ENCODE results near the gene SGO1.
"Not testable (repeated sequence)": the region's sequence is repeated elsewhere in the genome, so short reads cannot be mapped to it uniquely, and the experiment has no call there.

SGO1 gene

DNA sequence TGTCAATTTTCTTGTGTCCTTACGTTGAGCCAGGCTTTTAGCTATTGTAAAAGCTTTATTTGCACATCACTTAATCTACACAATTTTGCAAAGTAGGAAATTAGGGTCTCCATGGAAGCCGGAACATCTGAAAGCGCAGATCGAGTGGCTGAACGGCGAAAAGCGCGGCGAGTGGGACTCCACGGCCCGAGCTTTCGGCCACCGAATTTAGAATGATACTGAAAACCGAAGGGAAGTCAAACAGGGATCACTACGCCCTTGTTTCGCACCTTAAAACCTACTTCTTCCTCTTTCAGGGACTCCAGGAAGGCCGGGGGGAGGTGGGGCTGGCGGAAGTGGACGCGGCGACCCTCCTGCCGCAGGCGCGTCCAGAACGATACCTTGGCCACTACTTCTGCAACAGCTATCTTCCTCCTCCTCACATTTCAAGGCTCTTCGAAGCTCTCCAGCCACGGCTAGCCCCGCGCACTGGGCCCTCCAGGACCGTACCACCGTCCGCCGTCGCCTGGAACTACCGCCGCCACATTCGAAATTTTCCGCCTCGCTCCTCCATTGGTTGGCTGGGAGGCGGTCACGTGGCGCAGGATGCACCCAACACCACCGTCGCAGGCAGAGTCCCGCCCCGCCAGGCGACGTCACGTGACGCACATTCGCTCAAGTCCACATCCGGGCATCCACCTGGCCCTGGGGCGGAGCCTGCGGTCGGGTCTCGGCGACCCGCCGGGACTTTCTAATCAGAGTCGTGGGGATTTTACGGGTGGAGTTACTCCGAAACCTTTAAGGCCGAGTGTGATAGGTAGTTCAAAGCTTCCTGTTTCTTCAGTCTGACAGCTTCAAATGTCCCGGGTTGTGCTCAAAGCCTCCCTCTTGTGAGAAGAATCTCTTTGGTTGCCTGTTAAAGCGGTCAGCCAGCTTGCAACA, at the start of gene SGO1:
Gene SGO1 (minus strand): TSS at position 528 of the 921 bp plus-strand sequence. CDS start 2,179 bp downstream, outside the sequence.
- peak; percentile 99 for DNase-seq

DNA sequence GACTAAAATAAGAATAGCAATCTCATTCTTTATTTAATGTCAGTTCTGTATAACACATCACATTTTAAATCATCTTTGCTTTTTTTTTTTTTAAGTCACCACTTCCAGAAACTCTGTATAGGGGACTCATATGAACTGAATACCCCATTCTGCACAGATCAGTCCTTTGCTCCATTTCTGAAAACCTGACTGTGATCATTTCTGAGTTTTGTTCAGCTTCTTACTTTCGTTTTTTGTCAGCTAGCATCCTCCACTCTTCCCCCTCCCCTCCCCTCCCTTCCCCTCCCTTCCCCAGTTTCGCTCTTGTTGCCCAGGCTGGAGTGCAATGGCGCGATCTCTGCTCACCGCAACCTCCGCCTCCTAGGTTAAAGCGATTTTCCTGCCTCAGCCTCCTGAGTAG, 49.8 kb upstream of the SGO1 start:
- DNase-seq, result no peak

DNA sequence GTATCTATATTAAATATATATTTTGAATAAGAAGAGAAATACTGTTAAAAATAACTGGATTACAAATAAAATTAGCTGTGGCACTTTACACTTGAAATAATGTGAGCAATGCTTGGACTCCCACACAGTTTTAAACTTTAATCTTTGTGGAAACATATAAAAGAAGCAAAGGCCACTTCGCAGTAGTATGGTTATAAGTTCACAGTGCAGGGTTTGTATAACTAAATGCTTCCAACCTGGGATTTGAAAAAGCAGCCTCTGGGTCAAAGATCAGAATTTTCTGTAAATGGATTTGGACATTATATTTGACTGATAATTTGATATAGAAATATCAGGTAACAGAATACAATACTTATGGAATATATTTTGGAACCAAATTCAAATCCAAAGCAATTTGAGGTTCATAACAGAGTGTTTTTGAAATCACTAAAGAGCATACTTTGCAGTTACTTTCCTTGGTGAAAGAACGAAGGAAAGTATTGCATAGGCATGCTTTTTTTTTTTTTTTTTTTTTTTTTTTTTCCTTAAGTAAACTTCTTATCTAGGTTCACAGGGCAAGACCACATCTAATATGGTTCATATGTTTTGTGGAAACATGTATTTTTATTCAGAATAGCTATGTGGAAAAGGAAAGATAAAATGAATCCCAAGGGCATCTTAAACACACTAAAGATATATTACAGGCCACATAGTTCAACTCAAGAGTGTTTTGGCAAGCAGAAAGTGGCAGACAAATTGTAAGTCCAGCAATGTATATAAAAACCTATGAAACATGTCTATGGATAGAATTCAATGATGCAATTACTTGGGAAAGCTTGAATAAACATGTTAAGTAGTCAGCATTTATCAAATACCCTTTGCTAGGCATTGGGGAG, 47.1 kb upstream of the SGO1 start:
- DNase-seq, result no peak

DNA sequence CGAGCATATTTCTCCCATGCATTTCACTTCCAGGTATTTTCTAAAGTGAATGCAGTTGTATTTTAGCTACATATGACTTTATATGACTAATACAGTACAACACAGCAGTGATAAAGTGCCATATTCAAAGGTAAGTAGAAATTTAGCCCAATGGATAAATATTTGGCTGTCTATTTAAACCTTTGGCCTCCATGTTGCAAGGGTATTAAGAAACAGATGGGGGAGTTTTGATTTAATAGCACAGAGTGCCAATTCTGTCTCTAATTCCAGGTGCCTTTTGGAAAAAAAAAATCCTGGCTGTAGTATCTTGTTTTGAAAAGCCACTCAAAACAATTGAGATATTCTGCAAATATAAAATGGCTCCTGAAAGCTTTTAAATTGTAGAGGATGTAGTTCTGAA, 44.9 kb upstream of the SGO1 start:
- DNase-seq, result no peak

DNA sequence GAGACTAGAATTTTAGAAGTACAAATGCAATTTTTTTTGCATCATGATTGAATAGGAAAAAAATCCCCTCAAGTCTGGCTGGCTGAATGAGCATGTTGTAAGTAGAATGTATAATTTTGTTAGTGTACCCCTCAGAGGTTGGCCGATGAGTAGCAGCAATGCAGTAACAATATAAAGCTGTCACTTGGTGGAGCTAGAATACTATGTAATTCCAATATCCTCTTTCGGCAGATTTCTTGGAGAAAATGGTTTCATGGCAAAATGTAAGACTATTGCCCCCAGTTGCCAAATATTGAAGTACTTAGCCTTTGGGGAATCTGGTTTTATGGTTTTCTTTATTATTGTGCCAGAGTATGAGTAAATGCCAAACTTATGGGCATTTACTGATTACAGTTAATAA, 39.8 kb upstream of the SGO1 start:
- peak; percentile 20 for DNase-seq

DNA sequence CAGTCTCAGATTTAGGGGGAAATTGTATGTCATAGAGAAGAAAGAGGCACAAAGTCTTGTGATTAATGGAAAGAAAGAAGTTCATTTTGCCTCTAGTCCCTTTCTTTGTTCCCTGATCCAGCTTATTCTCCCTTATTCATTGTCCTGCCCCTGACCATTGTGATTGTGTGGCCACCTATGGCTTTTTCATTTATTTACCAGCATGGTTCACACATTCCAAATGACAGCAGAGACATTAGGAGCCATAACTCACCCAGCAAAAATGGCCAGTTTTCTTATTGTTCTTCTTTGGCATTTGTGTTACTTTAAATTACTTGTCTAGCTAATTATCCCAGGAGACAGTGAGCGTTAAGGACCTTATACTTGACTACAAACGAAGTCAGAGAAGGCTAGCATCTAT, 36.3 kb upstream of the SGO1 start:
- DNase-seq, result no peak

DNA sequence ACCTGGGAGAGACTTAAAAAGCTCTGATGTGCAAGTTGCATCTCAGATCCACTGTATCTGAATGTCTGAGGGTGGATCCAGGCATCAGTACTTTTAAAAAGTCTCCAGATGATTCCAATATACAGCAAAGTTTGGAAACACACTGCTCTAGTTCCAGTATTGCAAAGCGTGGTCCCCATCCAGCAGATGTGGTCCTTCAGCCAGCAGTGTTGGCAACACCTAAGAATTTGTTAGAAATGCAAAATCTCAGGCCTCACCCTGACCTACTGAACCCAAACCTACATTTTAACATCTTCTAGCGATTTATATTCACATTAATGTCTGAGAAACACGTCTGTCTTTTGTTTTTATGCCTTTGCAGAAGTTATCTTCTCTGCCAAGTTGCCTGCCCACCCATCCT, 32.2 kb upstream of the SGO1 start:
- no peak for DNase-seq

DNA sequence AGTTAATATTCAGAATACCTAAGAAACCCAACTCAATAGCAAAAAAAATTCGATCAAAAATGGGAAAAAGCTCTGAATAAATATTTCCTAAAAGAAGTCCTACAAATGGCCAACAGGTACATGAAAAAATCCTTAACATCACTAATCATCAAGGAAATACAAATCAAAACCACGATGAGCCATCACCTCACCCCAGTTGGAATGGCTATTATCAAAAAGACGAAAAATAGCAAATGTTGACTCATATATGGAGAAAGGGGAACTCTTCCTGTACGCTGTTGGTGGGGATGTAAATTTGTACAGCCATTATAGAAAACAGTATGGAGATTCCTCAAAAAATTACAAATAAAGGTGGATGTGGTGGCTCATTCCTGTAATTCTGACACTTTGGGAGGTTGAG, 29.6 kb upstream of the SGO1 start:
- DNase-seq, result no peak

DNA sequence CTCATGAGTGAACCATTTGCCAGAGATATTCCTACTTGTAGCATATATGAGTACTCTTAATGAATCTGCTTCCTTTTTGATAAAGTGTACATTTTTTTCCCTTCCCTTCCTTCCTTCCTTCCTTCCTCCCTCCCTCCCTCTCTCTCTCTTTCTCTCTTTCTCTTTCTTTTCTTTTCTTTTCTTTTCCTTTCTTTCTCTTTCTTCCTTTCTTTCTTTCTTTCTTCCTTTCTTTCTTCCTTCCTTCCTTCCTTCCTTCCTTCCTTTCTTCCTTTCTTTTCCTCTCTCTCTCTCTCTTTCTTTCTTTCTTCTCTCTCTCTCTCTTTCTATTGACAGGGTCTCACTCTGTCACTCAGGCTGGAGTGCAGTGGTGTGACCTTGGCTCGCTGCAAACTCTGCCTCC, 27.5 kb upstream of the SGO1 start:
- not testable (repeated sequence) for DNase-seq

DNA sequence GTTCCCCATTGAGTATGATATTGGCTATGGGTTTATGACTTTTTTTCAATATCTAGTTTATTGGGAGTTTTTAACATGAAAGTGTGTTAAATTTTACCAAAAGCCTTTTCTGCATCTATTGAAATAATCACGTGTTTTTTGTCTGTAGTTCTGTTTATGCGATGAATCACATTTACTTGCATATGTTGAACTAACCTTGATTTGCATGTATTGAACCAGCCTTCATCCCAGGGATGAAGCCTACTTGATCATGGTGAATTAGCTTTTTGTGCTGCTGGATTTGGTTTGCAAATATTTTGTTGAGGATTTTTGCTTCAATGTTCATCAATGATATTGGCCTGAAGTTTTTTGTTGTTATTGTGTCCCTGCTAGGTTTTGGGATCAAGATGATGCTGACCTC, 21.9 kb upstream of the SGO1 start:
- DNase-seq, result not testable (repeated sequence)

DNA sequence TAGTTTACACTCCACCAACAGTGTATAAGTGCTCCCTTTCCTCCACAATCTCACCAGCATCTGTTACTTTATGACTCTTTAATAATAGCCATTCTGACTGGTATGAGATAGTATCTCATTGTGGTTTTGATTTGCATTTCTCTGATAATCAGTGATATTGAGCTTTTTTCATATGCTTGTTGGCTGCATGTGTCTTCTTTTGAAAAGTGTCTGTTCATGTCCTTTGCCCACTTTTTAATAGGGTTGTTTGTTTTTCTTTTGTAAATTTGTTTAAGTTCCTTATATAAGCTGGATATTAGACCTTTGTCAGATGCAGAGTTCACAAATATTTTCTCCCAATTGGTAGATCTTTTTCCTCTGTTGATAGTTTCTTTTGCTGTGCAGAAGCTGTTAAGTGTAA, 19.9 kb upstream of the SGO1 start:
- DNase-seq, result not testable (repeated sequence)

DNA sequence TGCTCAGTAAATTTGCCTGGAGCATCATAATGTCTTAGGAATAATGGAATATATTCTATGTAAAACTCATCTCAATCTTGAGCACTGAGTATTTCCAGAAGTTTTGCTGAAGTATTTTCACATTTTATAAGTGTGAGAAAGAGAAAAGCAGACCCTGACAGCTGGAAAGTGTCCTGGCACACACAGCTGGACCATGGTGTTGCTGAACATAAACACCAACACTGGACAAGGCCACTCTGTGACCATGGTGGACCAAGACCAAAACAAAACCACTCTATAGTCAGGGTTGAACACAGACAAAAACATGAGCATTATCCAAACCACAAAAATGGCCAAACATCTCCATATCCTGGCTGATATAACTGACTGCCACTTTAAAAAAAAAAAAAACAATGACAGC, 15.1 kb upstream of the SGO1 start:
- DNase-seq, result no peak

DNA sequence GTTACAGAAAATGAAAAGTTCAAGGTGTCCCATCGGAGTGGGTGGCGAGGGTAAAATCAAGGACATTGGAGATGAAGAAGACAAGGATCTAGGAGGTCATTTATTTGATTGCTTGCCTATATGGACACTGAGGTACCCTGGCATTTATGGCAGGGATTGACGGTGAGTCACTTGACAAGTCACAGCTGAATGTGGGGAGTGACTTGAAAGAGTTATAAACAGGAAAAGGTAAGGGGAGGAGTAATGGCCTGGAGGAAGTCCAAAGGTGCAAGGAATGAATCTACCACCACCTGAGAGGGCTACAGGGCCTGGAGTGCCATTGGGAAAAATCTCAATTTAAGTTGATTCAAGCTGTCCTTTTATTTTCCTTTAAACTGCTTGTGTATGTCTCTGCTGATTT, 11.8 kb upstream of the SGO1 start:
- DNase-seq, result no peak

DNA sequence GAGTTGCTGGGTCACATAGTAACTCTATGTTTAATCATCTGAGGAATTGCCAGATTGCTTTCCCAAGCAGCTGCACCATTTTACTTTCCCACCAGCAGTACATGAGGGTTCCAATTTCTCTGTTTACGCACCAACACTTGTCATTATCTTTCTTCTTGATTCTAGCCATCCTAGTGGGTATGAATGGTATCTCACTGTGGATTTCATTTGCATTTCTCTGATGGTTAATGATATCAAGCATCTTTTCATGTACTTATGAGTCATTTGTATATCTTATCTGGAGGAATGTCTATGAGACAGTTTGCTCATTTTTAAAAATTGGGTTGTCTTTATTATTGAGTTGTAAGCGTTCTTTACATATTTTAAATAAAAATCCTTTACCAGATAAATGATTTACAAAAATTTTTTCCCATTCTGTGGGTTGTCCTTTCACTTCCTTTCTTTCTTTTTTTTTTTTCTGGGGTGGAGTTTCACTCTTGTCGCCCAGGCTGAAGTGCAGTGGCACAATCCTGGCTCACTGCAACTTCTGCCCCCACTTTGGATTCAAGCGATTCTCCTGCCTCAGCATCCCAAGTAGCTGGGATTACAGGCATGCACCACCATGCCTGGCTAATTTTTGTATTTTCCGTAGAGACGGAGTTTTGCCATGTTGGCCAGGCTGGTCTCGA, 8.9 kb upstream of the SGO1 start:
- DNase-seq, result no peak

DNA sequence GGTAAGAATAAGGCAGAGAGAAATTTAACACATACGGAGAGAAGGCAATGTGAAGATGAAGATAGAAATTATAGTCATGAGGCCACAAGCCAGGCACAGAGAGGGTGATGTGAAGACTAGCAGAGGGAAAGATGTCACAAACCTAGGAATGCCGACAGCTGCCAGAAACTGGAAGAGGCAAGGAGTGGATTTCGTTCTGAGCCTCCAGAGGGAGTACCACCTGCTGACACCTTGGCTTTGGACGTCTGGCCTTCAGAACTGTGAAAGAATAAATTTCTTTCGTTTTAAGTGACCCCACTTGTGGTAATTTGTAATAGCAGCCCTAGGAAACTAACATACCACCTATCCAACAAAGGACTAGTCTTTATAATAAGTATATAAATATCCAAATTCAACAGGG, 5.0 kb upstream of the SGO1 start:
- no peak for DNase-seq

DNA sequence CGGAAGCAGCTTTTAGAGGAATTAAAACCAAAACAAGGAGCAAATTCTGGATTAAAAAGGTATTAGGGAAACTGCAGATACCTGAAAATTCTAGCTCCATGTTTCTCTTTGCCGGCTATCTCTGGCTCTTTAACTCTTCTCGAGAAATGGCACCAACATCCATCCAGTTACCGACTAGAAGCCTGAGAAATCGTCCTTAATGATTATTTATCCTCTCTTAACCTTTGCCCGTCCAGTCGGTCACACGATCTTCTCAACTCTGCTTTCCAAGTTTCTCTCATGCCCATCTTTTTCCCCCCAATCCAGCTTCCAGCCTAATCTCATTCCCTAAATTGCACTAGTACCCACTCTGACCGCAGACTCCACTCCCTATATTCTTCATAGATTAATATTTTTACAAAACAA, 596 bp upstream of the SGO1 start:
- no peak for DNase-seq

DNA sequence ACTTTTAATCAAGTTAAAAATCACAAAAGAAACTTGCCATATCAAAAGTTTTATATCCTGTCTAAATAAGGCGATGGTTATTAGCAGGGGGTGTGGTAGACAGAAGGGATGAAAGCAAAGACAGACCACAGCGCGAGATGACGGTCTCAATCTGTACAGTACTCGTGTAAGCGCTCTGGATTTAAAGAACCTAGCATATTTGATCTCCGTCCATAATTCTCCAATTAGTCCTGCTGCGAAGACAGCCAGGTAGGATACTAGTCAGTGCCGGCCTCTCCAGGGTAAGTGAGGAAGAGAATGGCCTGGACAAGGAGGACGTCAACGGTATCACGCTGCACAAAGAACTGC, 701 bp downstream of the SGO1 start:
- no peak for DNase-seq

DNA sequence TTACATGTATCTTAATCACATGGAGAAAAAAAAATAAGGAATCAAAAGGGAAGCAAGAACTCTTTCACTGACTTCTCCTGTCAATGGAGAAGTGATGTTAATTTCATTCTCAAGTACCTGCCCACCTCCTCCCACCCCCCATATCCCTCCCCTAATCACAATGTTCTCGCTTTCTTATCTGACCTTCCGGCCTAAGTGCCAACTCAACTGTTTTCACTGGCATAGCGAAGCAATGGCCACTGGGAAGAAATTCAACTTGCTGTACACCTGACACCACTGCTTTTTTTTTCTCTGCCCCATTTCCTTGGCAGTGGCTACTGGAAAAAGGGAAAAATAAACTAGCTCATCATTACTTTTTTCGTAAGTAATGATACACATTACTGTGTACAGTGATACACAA, 3.8 kb downstream of the SGO1 start:
- no peak for DNase-seq

DNA sequence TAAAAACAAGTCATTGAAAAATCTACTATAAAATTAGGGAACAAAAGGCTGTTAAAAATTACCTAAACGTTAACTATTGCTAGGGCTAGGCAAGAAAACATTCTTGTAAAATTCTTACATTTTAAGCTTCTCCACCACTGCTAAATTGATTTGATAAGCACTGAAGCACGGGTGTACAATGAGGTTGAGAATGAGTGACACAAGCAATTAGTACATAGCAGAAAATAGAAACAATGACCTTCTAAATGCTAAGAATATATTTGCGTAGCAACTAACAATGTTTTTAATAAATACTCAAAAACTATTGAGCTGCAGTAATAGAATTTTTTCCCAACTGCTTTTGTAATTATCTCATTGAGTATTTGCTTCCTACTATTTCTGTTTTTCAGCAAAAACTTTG, 4.7 kb downstream of the SGO1 start:
- DNase-seq, result no peak

DNA sequence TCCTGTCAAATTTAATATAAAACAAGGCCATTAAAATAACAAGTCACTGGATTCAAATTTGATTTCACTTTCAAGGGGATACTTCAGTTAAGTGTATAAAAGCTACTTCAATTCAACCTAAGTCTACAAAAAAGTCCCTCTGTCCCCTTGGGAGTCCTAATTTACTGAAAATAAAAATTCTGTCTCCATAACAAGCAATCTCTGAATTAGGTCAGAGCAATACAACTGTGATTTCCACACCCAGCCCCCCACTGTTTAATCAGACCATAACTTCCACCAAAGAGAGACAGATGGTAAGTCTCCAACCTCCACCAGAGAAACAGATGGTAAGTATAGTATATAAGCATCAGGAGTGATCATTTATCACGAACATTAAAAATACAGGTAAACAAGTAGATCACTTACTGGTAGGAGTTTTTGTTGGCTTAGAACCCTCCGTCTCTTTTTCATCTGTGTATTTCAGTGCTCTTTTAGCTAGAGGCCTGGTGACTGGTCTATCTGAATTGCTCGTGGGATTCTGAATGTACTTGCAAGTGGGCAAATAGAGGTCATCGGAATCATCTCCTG, 12.1 kb downstream of the SGO1 start:
- DNase-seq, result no peak

DNA sequence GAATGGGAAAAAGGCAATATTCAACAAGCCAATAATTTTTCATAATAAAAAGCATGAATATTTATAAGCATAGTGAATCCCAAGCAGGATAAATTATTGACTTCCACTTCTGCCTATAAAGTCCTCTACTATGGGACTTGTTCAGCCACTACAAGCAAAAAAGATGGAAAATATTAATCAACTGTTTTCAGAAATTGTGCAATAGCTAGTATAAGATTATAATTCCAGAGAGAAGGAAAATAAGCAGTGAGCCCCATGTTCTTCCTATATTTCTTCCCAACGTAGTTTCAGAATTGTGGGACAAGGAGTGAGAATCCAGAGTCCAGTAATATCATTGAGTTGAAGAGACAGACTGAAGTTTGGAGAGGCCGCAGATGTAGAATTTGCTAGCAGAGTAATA, 24.3 kb downstream of the SGO1 start:
- DNase-seq, result no peak

DNA sequence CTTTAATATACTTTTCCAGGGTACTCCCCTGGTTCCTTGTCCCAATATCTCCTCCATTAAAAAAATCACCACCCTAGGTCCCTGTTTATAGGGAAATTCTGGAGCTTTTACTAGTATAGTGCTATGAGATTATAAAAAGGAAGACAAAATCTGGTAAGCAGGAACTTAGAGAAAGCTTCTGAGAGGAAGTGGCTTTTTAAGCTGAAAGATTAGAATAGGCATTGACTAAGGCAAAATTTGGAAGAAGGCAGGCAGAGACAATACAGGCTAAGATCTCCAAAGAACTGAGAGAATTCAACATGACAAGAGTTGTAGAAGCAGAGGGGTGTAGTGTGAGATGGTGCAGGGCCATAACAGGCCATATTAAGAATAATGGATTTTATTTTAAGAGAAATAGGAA, 25.8 kb downstream of the SGO1 start:
- peak; percentile 13 for DNase-seq

DNA sequence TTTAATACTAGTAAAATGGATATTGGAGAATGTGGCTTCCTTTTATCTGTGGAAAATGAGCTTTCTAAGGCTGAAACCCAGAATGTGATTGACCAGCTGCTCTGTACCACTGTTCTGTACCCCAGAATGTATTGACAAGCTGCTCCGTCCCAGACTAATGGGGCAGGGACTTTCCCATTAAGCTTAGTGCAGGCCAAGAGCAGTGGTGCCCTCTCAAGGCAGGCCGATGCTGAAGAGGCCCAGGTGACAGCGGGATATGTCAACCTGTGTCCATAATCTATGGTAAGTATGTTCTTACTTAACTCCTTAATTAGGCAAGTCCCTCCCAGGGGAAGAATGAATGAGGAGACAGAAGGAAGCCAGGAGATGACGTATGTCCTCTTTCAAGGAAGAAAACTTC, 31.1 kb downstream of the SGO1 start:
- no peak for DNase-seq
